Effector memory CD8-positive, alpha-beta T cell (primary cell): Measurements from ENCODE around the gene RAC2.
"Not testable (repeated sequence)": the region's sequence is repeated elsewhere in the genome, so short reads cannot be mapped to it uniquely, and the experiment has no call there.

ENCODE experiments used
- ATAC-seq: fragments of 150-1000 bp; cut with Tn5 transposase; replicated peaks from 2 replicates; pipeline ENCODE4 v1.10.0; 2021; ENCODE audit warnings: mild to moderate bottlenecking, moderate library complexity
- DNase-seq, 3 experiments: peaks; one replicate each; pipeline ENCODE4 v3.0.0; 2021
- H3K27ac Mint-ChIP-seq, 2 donors: one replicate each; pipeline ENCODE4 v1.8.0; 2022; ENCODE audit warnings: mild to moderate bottlenecking in 2 of 2, mixed read lengths in 2 of 2, moderate library complexity in 2 of 2
- H3K27me3 Mint-ChIP-seq, 2 donors: one replicate each; pipeline ENCODE4 v1.8.0; 2022; ENCODE audit warnings: mixed read lengths in 2 of 2
- H3K36me3 Mint-ChIP-seq: one replicate; pipeline ENCODE4 v1.8.0; 2022; ENCODE audit warnings: mild to moderate bottlenecking, moderate library complexity, mixed read lengths; ENCODE audit not compliant: insufficient read depth
- H3K4me1 Mint-ChIP-seq, 2 donors: one replicate each; pipeline ENCODE4 v1.8.0; 2022; ENCODE audit warnings: low read depth in 2 of 2, mixed read lengths in 2 of 2
- H3K4me3 Mint-ChIP-seq, 2 donors: one replicate each; pipeline ENCODE4 v1.8.0; 2022; ENCODE audit warnings: mild to moderate bottlenecking in 2 of 2, mixed read lengths in 2 of 2, moderate library complexity in 2 of 2
- H3K9me3 Mint-ChIP-seq, 2 donors: one replicate each; pipeline ENCODE4 v1.8.0; 2022; ENCODE audit warnings: mixed read lengths in 2 of 2

Gene RAC2

DNA sequence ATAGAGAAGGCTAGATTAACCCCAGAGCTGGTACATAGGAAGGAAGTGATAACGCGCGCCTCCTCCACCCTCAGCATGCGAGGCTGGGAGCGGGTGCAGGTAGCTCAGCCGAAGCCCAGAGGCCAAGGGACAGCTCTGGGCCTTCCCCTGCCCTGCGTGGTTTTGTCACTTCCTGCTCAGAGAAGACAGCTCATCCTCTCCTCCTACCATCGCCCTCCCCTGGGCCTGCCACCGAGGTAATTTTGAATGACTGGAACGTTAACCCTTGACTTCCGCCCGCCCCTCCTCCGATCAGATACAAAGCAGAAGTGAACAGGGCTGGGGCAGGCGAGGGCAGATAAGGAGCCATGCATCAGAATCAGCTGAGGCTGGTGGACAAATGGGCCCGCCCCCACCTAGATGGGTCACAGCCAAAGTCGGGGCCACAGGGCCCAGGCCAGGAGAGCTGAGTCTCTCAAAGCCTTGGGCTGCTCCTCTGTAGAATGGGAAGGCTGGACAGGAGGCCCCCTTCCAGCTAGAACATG is 1.6 kb downstream of the RAC2 start:
- peak; percentile 72 for ATAC-seq
- Mint-ChIP-seq H3K4me3 (peak overlapping the region; percentile 97 to 98), H3K27me3 (no peaks in the 10 kb centered on the region), H3K4me1 (peaks cover 67 to 68% of the 10 kb centered on the region in 2 donors), H3K27ac (peak overlapping the region; percentile 93 to 96), H3K9me3 (no peaks in the 10 kb centered on the region), H3K36me3 (peaks cover 61% of the 10 kb centered on the region)
- DNase-seq = peak; percentile 79 to 84 (median 81)

DNA sequence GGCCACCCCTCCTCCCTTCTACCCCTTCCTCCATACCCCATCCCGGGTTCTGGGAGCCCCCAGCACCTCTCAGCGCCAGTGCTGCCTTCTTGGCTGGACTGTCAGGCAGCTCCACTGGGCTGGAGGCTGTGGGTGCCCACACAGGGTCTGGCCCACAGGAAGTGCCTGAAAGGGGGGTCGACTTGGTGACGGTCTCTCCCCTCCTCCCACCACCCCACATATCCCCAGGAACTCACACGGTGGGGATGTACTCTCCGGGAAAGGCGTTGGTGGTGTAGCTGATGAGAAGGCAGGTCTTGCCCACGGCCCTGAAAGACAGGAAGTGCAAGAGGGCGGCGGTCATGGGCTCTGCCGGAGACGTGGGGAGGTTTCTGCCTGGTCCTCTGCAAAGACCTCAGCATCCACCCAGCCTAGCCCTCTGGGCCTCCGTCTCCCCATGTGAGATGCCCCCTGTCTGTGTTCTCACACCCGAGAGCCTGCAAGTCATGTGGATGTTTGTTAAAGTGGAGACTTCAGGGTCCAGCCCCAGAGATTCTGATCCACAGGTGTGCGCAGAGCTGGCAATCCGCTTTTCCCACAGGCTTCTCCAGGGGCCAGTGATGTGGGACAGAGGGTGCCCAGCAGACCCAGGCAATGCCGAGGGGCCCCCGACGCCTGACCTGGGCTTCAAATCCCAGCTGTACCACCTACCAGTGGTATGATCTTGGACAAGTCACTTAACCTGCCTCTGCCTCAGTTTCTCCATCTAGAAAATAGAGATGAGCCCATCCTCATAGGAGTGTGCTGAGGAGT is 2.5 kb downstream of the RAC2 start:
- ATAC-seq (peak; percentile 21), DNase-seq (peak in 1 of 3 experiments; percentile 48)
- Mint-ChIP-seq H3K4me3 (peak overlapping the region; percentile 97 to 98), H3K27ac (peak overlapping the region; percentile 93 to 96), H3K4me1 (peaks cover 75 to 77% of the 10 kb centered on the region in 2 donors), H3K36me3 (peaks cover 70% of the 10 kb centered on the region), H3K27me3 (no peaks in the 10 kb centered on the region), H3K9me3 (no peaks in the 10 kb centered on the region)

DNA sequence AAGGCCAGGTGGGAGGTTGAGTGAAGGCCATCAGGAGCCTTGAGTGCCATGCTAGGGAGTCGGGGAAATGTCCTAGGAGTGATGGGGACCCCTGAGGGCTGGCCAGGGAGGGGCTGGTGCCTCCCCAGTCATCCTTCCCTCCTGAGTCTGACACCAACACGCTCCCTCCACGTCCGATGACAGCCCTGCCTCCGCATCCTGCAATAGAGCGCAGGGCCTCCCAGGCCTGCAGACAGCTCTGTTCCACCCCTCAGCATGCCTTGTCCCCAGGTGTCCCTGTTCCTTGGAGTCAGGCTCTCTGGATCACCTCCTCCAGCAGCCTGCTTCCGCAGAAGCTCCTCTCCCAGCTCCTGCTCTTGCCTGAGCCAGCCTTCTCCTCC is 3.1 kb downstream of the RAC2 start:
- ATAC-seq (no peak), DNase-seq (no peak)
- H3K9me3 Mint-ChIP-seq = no peaks in the 10 kb centered on the region
- no peaks in the 10 kb centered on the region for H3K27me3 Mint-ChIP-seq
- H3K4me3 Mint-ChIP-seq = peak overlapping the region; percentile 97 to 98
- peak overlapping the region; percentile 93 to 96 for H3K27ac Mint-ChIP-seq
- H3K36me3 Mint-ChIP-seq = peaks cover 75% of the 10 kb centered on the region
- H3K4me1 Mint-ChIP-seq = peaks cover 81% of the 10 kb centered on the region in 2 donors

DNA sequence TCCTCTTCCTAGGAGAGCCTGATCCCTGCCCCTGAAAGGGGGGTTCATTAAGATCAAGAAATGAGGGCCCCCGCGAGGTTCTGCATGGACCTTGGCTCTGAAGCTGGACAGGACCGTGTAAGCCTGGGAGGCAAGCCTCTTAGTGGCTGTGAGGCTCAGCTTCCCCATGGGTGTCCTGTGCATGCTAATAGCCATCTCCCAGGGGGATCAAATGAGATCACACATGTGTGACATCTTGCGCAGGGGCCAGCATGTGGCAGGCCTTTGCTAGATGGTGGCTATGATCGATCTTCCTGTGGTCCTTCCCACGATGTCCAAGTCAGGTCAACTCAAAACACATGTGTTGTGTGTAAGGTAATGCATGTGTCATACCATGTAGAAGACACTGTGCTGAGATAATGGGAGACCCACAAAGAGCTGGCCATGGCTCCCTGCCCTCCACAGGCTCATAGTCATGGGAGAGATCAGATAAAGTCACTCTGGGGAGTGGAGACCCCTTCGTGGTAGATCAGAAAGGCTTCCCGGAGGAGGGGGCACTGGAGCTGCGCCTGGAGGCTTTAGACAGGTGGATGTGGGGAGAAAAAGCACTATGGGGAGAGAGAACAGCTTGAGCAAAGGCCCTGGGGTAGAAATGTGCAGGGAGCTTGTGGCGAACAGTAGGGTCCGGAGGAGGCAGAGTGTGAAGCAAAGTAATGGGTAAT is 3.7 kb downstream of the RAC2 start:
- Mint-ChIP-seq H3K4me1 (peaks cover 87% of the 10 kb centered on the region in 2 donors), H3K36me3 (peaks cover 78% of the 10 kb centered on the region), H3K27ac (peak overlapping the region; percentile 93 to 96), H3K9me3 (no peaks in the 10 kb centered on the region), H3K4me3 (peak overlapping the region; percentile 97 to 98), H3K27me3 (no peaks in the 10 kb centered on the region)
- ATAC-seq (no peak), DNase-seq (no peak)

DNA sequence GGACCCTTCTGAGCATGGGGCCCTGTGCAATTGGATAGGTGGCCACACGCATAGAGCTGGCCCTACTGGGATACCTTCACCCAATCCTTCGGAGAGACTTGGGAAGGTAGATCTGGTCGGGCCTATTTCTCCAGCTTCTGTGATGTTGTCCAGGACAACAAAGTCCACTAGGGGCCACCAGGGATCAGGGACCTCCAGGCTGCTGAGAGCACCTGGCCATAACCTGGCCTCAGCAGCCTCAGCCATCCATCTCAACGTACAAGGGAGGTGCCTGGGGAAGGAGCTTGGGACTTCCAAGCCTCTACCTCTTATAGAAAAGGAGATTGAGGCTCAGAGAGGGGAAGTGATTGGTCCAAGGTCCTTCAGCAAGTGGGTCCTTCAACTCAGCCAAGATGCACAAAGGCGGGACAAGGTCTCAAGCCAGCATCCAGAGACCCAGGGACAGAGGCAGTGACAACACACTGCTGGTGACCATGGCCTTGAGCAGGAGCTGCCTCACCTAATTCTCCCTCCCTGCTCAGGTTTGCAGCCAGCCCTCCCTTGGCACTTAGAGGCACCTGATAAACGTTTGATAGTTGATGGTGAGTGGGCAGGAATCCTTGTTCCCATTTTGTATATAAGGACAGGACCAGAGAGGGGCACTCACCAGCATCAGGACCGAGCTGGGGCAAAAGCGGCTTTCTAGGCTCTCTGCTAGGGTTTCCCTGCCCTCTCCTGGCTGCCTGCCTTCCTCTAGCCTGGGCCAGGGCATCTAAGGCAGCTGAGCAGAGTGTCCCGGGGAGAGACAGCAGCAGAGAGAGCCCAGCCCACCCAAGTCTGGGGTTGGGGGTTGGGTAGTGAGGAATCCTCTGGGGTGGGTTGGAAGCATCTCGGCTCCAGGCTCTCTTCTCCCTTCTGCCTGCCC is 4.5 kb downstream of the RAC2 start:
- H3K4me1 Mint-ChIP-seq = peaks cover 89 to 91% of the 10 kb centered on the region in 2 donors
- no peaks in the 10 kb centered on the region for H3K27me3 Mint-ChIP-seq
- peaks cover 84% of the 10 kb centered on the region for H3K36me3 Mint-ChIP-seq
- ATAC-seq = no peak
- peak overlapping the region; percentile 97 to 98 for H3K4me3 Mint-ChIP-seq
- H3K9me3 Mint-ChIP-seq = no peaks in the 10 kb centered on the region
- peak overlapping the region; percentile 93 to 96 for H3K27ac Mint-ChIP-seq
- DNase-seq = no peak

DNA sequence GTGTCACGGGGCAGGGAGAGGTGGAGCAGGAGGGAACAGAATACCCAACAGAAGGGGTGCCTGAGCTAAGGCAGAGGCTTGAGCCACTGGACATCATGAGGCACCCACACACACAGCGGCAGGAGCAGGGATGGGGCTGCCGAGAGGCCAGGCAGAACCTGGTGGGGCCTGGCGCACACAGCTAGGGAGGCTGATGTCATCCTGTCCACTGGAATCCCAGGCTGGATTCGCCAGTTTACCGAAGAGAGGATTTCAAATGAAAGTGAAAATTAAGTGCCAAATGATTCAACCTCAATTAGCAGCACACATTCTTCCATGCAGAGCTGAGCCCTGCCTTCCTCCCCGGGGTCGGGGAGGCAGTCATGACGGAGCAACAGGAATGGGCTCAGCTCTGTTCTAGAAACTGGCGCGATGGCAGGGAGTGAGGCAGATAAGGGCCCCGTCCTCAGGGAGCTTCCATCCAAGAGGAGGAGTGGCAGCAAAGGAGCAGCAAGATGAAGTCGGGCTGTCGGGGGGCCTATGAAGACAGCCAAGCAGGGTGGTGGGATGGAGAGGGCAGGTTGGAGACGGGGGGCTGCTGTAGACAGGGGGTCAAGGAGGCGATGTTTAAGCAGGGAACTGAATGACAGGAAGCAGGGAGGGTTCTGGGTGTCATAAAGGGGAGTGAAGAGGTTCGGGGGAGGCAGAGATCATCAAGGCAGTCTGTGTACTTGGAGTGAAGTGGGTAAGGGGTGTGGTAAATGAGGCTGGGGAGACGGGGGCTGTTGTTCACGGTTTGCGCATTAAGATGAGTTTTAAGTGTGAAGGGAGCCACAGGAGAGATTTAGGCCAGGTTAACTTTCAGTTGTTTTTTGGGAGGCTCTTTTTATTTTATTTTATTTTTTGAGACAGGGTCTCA is 6.4 kb downstream of the RAC2 start:
- H3K36me3 Mint-ChIP-seq = peaks cover 90% of the 10 kb centered on the region
- H3K4me1 Mint-ChIP-seq = peaks cover 91 to 92% of the 10 kb centered on the region in 2 donors
- ATAC-seq (no peak), DNase-seq (no peak)
- H3K27me3 Mint-ChIP-seq = no peaks in the 10 kb centered on the region
- H3K27ac Mint-ChIP-seq = peak overlapping the region; percentile 93 to 96
- peak overlapping the region; percentile 88 to 98 for H3K4me3 Mint-ChIP-seq
- H3K9me3 Mint-ChIP-seq = no peaks in the 10 kb centered on the region

DNA sequence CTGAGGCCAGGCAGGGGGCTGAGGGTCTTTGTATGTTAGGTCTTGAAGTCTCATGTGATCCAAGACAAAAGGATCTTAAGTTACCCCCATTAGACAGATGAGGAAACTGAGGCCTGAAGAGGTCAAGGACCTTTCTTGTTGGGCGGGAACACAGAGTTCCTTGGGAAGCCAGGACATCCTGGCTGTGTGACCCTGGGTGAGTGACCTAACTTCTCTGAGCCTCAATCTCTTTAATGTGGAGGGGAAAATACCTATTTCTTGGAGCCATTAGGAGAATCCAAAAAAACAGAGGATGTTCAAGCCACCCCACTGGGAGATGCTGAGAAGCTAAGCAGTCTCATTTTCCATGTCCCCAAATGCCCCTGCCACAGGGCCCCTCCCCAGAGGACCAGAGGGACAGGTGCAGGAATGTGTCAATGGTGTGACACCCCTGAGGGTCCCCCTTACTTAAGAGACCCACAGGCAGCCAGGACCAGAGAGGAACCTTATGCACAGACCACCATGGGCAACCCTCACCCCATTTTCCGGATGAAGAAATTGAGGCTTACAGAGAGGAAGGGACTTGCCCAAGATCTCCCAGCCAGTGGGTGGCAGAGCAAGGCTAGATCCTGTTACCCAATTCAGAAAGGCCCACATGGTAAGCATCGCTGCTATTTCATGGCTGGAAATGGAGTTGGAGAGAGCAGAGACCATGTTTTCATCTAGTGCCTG is 8.0 kb downstream of the RAC2 start:
- ATAC-seq (no peak), DNase-seq (no peak)
- Mint-ChIP-seq H3K36me3 (peaks cover 90% of the 10 kb centered on the region), H3K4me1 (peaks cover 92% of the 10 kb centered on the region in 2 donors), H3K4me3 (peak overlapping the region; percentile 88 to 98), H3K27ac (peak overlapping the region; percentile 93 to 96), H3K9me3 (no peaks in the 10 kb centered on the region), H3K27me3 (no peaks in the 10 kb centered on the region)

DNA sequence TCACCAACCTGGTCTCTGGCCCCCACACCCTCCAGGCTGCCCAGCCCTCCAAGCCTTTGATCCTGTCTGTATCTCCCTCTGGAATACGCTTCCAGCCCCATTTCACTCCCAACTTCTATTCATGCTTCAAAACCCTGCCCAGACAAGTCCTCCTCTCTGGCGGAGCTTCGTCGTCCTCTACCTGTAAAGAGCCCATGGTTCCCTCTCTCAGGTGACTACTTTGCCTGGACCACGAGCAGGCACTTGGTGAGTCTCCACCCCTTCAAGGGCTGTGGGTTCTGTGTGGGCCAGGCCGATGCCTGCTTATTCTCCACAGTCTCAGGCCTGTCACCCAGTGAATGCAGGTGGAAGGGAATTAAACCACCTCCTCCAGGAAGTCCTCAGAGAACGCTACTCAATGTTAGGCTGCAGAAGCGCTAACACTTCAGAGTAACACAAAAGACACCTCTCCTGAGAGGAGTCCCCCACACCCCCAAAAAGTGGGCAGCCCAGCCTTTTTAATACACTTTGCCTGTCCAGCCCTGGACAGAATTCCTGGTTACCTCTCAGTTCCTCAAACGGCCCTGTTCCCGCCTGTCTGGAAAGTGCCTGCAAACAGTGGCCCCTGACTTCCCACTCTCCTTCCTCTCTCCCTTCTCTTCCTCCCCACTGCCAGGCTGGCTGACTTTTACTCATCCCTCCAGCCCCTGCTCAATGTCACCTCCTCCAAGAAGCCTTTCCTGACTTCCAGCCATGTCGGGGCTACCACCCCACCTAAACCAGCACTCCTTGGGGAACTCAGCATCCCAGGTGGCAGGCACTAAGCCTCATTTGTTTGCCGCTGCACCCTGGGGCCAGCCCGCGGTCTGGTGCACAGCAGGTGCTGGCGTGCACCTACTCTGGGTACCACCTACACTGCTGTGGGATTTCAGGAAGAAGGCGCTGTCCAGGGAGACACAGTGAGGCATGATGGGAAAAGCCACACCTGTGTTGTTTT is 9.0 kb downstream of the RAC2 start:
- H3K27ac Mint-ChIP-seq = peak overlapping the region; percentile 93 to 96
- DNase-seq = no peak
- no peaks in the 10 kb centered on the region for H3K27me3 Mint-ChIP-seq
- H3K9me3 Mint-ChIP-seq = no peaks in the 10 kb centered on the region
- H3K4me3 Mint-ChIP-seq = peak overlapping the region; percentile 88 to 98
- no peak for ATAC-seq
- H3K36me3 Mint-ChIP-seq = peaks cover 90% of the 10 kb centered on the region
- peaks cover 91 to 92% of the 10 kb centered on the region in 2 donors for H3K4me1 Mint-ChIP-seq

DNA sequence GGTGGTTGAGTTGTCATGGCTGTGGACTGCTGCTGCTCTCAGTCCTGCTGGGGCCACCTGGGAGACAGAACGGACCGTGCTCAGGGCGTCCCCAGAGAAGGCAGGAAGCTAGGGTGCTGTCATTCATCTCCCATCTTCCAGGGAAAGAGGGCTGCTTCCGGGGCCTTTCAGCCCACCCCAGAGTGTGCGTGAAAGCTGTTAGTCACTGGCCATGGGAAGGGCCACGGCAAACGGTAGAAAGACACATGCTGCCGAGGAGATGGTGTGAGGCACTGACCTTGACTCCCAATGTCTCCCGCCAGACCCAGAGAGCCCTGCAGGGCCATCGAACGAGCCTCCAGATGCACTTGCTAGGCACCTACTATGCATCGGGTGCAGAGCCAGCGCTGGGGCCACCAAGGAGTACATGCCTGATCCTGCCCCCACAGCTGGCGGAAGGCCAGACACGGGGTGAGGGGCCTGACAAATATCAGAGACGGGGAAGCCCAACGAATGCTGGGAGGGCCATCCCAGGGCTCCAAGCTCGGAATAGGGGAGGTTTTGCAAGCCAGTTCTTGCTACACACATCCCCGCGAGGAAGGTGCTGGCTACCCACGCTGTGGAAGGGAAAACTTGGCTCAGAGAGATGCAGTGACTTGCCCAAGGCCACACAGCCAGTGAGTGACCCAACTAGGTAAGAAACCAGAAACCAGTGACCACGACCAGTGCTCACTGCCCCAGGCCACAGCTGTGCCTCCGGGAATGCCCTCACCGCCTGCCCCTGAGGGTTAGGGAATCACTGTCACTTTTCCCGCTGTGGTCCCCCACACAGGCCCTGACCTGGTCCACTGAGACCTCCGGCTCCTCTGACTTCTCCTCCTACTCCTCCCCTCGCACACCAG is 10.1 kb downstream of the RAC2 start:
- H3K36me3 Mint-ChIP-seq = peaks cover 91% of the 10 kb centered on the region
- peak overlapping the region; percentile 93 to 96 for H3K27ac Mint-ChIP-seq
- no peak for DNase-seq

DNA sequence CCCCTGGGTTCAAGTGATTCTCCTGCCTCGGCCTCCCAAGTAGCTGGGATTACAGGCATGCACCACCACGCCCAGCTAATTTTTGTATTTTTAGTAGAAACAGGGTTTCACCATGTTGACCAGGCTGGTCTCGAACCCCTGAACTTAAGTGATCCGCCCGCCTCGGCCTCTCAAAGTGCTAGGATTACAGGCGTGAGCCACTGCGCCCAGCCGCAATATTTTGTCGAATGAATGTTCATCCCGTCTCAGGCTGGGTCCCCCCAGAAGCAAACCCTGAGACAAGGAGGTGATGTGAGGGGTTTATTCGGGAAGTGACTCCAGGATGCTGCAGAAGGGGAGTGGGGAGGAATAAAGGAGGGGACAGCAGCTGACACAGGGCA is 10.7 kb downstream of the RAC2 start:
- peaks cover 92 to 93% of the 10 kb centered on the region in 2 donors for H3K4me1 Mint-ChIP-seq
- H3K9me3 Mint-ChIP-seq = not testable (repeated sequence)

More for the DNA sequence above, 10.1 kb downstream of the RAC2 start:
- H3K9me3 Mint-ChIP-seq = no peaks in the 10 kb centered on the region
- H3K4me1 Mint-ChIP-seq = peaks cover 92 to 93% of the 10 kb centered on the region in 2 donors
- H3K4me3 Mint-ChIP-seq = peak overlapping the region; percentile 88 to 98
- ATAC-seq = no peak
- no peaks in the 10 kb centered on the region for H3K27me3 Mint-ChIP-seq

More for the DNA sequence above, 10.7 kb downstream of the RAC2 start:
- peak overlapping the region; percentile 62 to 93 for H3K27ac Mint-ChIP-seq
- peak overlapping the region; percentile 88 to 98 for H3K4me3 Mint-ChIP-seq
- ATAC-seq, H3K27me3 Mint-ChIP-seq, DNase-seq: not testable (repeated sequence)
- peaks cover 91% of the 10 kb centered on the region for H3K36me3 Mint-ChIP-seq
